AG08396 (cell line): ENCODE data around the gene CDC42BPA.
A peak's percentile ranks its signal among the peaks of the same experiment; 100 is the strongest.
"Not testable (repeated sequence)": the region's sequence is repeated elsewhere in the genome, so short reads cannot be mapped to it uniquely, and the experiment has no call there.

Experiments
- DNase-seq: peaks from one replicate; pipeline ENCODE4 v3.0.0; 2012; ENCODE audit warnings: low spot score, mixed read lengths

The CDC42BPA gene

DNA sequence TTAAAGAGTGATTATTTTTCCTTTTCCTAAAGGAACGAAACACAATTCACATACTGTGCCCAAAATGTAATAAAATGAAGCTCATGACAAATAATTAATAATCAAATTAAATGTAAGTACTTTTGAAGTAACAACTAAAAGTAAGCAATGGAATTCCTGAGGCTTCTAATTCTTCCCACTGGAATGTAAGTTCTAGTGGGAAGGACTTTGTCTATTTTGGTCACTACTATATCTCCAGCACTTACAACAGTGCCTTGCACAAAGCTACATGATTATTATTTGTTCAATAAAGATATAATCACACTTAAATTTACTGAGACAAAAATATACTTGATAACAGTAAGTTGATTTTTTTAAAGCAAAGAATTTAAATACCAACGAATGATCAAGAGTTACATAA, 249.4 kb downstream of the CDC42BPA start:
- DNase-seq, result no peak

DNA sequence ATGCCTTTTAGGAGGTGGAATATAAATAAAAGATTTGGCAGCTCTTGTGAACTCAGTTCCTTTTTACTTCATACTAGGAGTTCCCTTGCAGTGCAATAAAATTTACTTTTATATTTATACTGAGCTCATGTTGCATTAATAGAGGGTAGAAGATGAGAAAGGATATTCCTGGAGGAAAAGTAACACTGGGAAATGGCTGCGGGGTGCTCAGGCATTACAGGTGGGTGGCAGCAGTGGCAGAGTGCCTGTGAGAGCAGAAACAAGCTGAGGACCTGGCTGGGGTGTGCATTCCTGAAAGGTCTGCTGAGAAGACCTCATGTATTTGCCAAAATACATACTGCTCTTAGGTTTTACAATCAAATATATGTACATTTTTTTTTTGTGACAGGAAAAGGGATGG, 251.3 kb downstream of the CDC42BPA start:
- DNase-seq, result no peak

- DNase-seq, result no peak
These were observed 253.0 kb downstream of the CDC42BPA start for GRCh38 chr1:227065311-227065710.

DNA sequence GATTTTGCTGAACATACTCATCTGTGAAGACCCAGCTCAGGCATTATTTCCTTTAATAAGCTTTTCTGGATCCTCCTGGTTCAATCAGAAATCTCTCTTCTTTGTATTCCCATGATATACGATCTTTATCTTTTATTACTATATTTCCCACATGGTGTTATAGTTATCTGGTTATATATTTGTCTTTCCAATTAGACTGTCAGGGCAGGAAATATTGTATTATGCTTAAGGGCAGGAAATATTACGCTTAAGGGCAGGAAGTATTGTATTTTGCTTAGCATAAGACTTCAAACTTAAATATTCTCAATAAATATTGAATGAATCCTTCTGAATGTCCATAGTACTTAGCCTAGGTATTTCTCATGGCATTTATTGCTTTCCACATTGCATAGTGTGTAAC, 256.0 kb downstream of the CDC42BPA start:
- DNase-seq, result no peak

GRCh38 chr1:227059076-227059475, 259.2 kb downstream of the CDC42BPA start:
- DNase-seq, result no peak

GRCh38 chr1:227058321-227058751, 260.0 kb downstream of the CDC42BPA start:
- peak; percentile 34 for DNase-seq

DNA sequence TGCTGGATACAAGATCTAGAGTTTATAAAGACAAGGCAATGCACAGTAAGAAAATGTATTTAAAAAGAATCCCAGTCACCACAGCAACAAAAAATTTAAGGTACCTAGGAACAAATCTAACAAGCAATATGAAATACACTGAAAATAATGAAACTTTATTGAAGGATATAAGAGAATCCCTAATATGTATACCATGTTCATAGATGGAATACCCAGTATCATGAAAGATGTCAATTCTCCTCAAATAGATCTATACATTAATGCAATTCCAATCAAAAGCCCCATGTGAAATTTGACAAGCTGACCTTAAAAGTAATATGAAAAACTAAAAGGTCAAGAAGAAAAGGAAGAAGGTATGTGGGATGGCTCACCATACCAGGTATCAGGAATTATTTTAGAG, 269.0 kb downstream of the CDC42BPA start:
- DNase-seq, result no peak

DNA sequence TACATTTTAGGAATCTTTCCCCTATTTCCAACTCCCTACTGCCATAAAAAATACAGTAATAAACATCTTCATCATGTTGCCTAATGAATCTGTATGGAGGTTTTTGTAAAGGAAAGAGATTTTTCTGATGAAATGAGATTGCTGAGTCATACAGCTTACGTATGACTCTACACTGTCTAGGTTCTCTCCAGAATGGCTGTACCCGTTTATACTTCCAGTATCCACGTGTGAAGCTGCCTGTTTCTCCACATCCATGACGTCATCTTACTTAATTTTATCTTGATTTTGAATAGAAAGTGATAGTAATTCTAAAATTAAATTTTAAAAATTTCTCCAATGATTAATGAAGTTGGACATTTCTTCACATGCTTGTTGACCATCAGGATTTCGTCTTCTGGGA, 274.5 kb downstream of the CDC42BPA start:
- DNase-seq, result peak; percentile 10

- DNase-seq, result no peak
These were observed 276.0 kb downstream of the CDC42BPA start for GRCh38 chr1:227042292-227042691.

DNA sequence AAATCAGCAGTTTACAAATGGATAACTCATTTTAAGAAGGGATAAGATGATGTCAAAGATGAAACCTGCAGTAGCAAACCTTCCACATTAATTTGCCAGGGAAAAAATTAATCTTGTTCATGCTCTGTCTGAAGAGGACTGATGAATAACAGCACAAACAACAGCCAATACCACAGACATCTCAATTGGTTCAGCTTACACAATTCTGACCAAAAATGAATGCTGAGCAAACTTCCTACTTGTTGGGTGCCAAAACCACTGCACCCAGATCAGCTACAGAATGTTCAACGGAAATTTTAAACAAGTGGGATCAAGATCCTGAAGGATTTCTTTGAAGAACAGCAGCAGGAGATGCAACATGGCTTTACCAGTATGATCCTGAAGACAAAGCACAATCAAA, 279.9 kb downstream of the CDC42BPA start:
- DNase-seq, result no peak

DNA sequence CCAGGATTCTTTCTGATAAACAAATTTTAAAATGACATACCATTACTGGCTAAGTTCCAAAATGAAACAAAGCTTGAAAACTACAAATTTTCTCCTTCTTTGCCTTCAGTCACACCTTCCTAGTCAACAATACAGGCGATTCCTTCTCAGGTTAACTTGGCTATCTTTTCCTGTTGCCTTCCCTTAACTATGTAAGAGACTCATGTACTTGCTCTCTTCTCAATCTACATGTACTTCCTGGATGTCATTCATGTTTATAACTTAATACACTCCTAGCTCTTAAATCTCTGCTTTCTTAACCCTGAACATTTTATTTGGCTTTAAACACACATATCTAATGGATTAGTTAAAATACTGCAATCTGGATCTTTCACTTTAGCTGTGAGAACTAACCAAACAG, 281.2 kb downstream of the CDC42BPA start:
- no peak for DNase-seq

DNA sequence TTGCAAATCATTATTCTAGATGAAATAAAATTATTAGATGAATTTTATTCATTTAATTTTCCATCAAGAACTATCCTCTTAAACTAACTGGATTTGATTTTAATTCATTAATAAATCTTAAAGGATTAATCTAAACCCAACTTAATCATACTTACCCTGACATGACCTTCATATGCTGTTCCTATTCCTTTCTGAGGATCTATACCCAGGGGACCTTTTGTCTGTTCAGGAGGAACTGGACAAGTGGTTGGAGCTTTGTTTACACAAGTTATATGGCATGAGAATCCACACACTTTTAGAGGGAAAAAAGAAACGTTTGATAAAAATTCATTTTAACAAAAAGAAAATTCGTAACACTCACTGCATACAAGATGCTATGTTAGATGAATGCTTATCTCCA, 283.0 kb downstream of the CDC42BPA start:
- DNase-seq, result no peak

GRCh38 chr1:227033880-227034279, 284.4 kb downstream of the CDC42BPA start:
- no peak for DNase-seq

DNA sequence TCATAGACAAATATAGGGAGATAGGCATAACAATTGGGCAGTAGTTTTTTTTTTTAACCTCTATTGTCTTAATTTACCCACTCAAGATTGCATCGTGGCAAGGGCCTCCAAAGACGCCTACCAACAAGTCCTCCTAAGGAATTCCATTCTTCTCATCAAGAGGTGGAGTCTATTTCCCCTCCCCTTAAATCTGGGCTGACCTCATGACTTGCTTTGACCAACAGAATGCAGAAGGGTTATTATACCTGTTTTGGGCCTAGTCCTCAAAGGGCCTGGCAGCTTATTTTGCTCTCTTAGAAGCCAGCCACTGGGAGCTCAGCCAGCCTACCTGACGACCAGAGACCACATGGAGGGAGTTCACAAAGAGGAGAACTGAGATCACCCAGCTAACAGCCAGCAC, 285.9 kb downstream of the CDC42BPA start:
- no peak for DNase-seq

DNA sequence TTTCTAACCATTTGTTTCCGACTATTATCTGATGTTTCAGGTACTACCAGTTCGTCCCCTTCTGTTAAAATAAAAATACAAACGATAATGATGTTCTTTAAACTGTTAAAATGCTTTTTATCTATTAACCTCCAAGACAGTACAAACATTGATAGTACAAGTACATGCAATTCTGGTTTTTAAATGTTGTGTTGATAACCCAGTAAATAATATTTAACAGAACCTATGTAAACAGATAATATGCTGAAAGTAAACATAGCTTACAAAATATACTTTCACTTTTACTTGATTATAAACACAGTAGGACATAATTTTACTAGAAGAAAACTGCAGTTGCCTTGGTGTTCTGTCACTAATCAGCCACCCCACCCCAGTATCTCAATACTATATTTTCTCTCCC, 301.3 kb downstream of the CDC42BPA start:
- DNase-seq, result no peak

DNA sequence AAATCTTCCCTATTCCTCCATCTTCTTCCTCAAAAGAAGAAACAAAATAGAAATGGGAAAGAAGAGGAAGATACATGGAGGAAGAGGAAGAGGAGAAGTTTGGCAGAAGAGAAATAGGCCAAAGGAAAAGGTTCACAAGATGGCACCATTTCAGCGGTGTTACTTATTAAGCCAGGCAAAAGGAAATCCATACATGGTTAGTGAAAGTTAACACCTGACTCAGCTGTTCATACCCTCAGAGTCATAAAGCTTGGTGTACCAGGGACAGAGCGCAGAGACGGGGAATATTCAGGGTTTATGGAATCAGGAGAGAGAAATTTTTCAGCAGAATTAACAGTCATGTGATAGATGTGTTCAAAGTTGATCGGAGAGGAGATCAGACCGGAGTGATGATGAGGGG, 307.6 kb downstream of the CDC42BPA start:
- DNase-seq, result no peak

GRCh38 chr1:227009937-227010336, 308.4 kb downstream of the CDC42BPA start:
- DNase-seq, result no peak

GRCh38 chr1:227006226-227006796, 312.0 kb downstream of the CDC42BPA start:
- no peak for DNase-seq

DNA sequence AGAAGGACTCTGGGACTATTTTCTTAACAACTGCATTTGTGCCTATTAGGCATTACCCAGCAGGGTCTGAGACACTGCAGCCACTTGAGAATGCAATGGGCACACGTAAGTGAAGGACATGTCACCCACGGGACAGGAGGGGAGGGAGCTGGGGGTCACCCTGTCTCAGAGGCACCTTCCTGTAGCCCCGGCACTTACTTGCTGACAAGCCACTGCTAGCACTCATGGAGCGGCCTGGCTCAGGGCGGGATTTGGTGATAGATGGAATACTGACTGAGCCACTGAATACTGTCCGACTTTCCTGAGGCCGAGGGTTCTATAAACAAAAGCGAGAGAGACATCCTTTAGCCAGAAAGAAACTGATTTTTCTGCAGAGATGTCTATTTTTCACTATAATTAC, 313.5 kb downstream of the CDC42BPA start:
- DNase-seq, result no peak

DNA sequence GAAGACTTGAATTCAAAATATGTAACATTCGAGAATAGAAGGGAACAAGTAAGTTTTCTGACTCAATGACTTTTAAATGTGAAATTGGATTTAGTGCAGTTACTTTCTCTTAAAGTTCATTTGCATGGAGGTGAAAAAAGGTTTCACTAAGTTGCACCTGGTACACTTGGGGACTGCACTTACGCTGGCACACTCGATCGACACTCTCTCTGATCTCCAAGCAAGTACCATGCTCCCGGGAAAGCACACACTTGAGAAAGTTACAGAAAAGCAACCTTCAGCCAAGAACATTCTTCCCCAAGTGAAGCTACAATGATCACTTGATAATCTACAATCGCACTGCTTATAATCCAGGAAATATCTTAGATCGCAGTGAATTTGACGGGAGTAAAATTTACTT, 315.1 kb downstream of the CDC42BPA start:
- no peak for DNase-seq

DNA sequence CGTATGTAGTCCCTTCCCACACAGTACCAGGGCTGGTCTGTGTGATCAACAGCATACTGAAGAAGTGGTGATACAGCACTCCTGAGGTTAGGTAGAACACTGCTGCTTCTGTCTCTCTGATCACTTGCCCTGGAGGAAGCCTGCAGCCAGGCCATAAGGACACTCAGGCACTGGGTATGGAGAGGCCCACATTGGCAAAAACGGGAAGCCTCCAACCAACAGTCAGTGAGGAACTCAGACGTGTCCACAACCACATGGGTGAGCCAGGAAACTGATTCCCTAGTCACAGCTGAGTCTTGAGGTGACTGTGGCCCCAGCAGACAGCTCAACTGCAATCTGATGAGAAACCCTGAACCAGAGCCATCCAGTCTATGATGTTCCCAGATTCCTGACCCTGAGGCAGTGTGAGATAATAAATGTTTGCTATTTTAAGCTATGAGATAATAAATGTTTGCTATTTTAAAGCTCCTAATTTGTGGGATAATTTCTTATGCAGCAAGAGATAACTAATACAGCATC, 315.7 kb downstream of the CDC42BPA start:
- no peak for DNase-seq

DNA sequence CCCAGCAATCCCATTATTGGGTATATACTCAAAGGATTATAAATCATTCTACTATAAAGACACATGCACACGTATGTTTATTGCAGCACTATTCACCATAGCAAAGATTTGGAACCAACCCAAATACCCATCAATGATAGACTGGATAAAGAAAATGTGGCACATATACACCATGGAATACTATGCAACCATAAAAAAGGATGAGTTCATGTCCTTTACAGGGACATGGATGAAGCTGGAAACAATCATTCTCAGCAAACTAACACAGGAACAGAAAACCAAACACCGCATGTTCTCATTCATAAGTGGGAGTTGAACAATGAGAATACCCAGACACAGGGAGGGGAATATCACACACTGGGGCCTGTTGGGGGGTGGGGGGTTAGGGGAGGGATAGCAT, 318.7 kb downstream of the CDC42BPA start:
- DNase-seq, result not testable (repeated sequence)

- DNase-seq, result no peak
These were observed 322.6 kb downstream of the CDC42BPA start for GRCh38 chr1:226995365-226996332.
